ENCODE results near the gene DNM3. TPM values are rescaled to one million over a fixed set of nuclear protein-coding genes. Genes with fewer than 3 reads are reported as not detected.

DNM3 gene
- total RNA-seq, 1 donor from 2014 or later: 1.8 TPM

- DNase-seq (ENCODE audit: low read depth): no peak
- H3K4me3 ChIP-seq (ENCODE audit: low read depth, low read length): no peak overlapping the region
- no peak for TF ChIP-seq CTCF (conservative IDR thresholded peaks at IDR 0.05; ENCODE audit: low read depth, low read length)
Measured at GRCh38 chr1:171865106-171865505, 23.8 kb downstream of the DNM3 start.

DNA sequence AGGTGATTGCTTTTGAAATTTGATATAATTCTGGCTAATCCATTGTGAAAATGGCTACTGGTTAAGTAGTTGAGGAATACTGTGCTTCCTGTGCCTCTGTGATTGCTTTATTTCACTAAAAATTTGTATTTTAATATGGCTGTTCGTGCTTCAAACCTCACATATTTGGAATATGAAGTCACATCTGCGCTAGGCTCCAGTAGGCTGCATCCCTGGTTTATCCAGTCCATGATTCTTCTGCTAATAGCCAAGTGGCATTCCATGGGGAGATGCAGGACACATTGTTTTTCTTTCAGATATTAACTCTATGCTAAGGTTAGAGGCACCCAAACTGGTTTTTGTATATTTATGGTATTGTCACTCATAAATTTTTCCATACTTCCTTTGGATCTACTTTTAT lies 25.9 kb downstream of the DNM3 start:
- H3K4me3 ChIP-seq (ENCODE audit: low read depth, low read length): no peak overlapping the region
- no peak for TF ChIP-seq CTCF (conservative IDR thresholded peaks at IDR 0.05; ENCODE audit: low read depth, low read length)
- no peak for DNase-seq (ENCODE audit: low read depth)

- no peak for TF ChIP-seq CTCF (conservative IDR thresholded peaks at IDR 0.05; ENCODE audit: low read depth, low read length)
- DNase-seq (ENCODE audit: low read depth): peak; percentile 69
- no peak overlapping the region for H3K4me3 ChIP-seq (ENCODE audit: low read depth, low read length)
Measured at GRCh38 chr1:171868217-171868803, 27.0 kb downstream of the DNM3 start.

- no peak for DNase-seq (ENCODE audit: low read depth)
- H3K4me3 ChIP-seq (ENCODE audit: low read depth, low read length): no peak overlapping the region
- no peak for TF ChIP-seq CTCF (conservative IDR thresholded peaks at IDR 0.05; ENCODE audit: low read depth, low read length)
Measured at GRCh38 chr1:171869097-171869496, 27.8 kb downstream of the DNM3 start.

DNA sequence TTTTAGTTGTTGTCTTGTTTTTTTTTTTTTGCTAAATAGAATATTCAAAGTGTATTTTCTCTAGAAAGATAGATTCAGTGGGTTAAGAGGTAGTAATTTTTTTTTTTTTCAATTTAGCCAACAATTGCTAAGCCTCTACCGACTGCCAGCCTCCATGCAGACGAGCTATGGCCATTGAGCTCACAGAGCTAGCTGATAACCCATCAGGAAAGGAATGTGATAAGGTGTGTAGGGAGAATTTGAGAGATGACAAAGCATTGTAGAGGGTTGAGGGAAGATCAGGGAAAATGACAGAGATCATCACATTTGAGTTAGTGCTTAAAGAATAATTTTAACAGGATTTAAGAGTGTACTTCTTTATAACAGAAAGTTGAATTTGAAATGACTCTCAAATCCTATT lies 30.6 kb downstream of the DNM3 start:
- DNase-seq (ENCODE audit: low read depth): no peak
- TF ChIP-seq CTCF (conservative IDR thresholded peaks at IDR 0.05; ENCODE audit: low read depth, low read length): no peak
- H3K4me3 ChIP-seq (ENCODE audit: low read depth, low read length): no peak overlapping the region

- no peak for DNase-seq (ENCODE audit: low read depth)
- H3K4me3 ChIP-seq (ENCODE audit: low read depth, low read length): no peak overlapping the region
- no peak for TF ChIP-seq CTCF (conservative IDR thresholded peaks at IDR 0.05; ENCODE audit: low read depth, low read length)
Measured at GRCh38 chr1:171872430-171872829, 31.1 kb downstream of the DNM3 start.

- no peak overlapping the region for H3K4me3 ChIP-seq (ENCODE audit: low read depth, low read length)
- no peak for TF ChIP-seq CTCF (conservative IDR thresholded peaks at IDR 0.05; ENCODE audit: low read depth, low read length)
- DNase-seq (ENCODE audit: low read depth): no peak
Measured at GRCh38 chr1:171873664-171874063, 32.4 kb downstream of the DNM3 start.

Data from epithelial cell of proximal tubule (primary cell).